NOMO-1 treated with dmso at 0.1 percent for 144 hours (cell line): ENCODE data around the gene LHX1.
A peak's percentile ranks its signal among the peaks of the same experiment; 100 is the strongest.

Experiments used
- DNase-seq: peaks from one replicate; lab custom pipeline; 2025; ENCODE audit not compliant: unreplicated experiment; lab: John Stamatoyannopoulos, UW

LHX1 gene

GRCh38 chr17:36937001-36937958, at the start of gene LHX1:
Gene LHX1 (plus strand): TSS chr17:36937475. CDS start chr17:36938198, 723 bp downstream.
- peak; percentile 12 for DNase-seq

GRCh38 chr17:36888236-36888951, 48.9 kb upstream of the LHX1 start:
- no peak for DNase-seq

GRCh38 chr17:36889770-36890349, 47.4 kb upstream of the LHX1 start:
- no peak for DNase-seq

DNA sequence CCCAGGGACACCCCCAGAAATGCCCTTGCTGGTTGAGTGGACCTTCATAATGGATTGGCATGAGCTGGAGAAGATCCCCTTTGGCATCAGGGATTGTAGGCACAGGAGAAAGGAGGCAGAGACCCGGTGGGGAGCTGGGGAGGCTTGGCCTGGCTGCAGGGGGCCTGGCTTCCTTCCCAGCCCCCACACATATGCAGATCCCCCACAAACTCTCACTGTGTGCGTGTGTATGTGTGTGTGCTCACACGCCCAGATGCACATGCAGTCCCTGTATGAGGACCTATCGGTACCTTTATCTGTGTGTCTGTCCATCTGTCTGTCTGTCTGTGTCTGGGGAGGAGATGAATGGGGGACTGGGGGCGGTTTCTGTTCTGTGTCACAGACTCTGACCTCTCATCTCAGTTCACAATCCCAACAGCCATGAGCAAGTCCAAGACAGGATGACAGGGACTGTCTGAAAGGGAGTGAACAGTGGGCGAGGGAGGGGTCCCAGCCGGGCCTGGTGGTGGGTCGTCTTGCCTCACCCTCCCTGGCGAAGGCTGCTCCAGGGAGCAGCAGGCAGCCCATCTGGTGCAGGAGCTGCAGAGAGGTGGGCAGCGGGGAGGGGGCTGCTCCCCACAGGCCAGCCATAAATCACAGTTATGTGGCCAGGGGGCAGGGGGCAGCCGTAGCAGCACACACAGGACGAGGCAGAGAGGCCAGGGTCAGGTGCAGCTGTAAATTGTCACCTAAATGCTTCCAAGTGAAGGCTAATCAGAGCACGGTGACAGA, 46.7 kb upstream of the LHX1 start:
- no peak for DNase-seq

GRCh38 chr17:36892112-36892838, 45.0 kb upstream of the LHX1 start:
- no peak for DNase-seq

DNA sequence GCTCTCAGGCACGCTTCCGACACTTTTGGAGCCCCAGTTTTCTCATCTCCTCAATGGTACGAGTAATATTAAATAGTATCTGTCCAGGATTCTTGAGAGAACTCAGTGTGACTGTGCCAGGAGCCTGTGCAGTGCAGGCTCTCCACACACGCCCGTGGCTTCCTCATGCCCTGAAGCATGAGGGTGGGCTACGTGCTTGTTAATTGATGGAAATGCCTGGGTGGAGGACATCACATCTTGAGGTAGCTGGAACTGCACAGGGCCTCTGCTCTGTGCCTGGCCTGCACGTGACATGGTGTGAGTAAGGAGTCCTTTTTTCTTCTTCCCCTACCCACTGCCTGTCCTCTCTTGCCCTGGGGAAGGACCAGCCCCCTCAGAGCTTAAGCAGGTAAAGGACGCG, 43.1 kb upstream of the LHX1 start:
- no peak for DNase-seq

DNA sequence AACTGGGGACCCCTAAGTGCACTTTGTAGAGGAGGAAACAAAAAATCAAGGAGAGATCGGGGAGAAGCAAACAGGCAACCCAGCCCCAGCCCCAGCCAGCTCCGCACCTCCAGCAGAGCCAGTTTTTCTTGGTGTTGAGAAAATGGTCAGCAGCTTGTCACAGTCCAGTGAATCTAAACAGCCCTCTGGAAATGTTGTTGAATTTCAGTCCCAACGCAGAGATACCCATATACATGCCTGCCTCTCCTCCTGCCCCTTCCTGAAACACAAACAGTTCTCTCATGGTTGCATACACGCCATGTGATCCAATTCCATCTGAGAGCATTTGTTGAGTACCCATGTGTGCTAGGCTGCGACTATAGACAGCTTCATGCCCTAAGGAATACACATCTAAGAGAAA, 42.4 kb upstream of the LHX1 start:
- DNase-seq: no peak

GRCh38 chr17:36899250-36900159, 37.8 kb upstream of the LHX1 start:
- DNase-seq: no peak

DNA sequence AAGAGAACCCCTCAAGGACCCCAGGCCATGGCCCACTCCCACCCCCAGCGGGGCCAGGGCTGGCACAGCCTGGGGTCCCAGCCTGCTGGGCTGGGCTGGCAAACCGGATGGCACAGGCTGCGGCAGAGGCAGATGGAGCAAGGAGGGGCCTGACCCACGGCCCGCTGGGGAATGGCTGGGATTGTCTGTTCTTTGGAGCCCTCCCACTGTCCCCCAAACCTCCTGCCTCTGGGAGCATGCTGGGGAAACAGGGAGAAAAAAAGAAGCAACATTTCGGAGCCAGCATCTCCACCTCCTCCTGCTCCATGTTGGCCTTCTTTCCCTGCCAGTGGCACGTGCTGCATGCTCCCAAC, 37.1 kb upstream of the LHX1 start:
- DNase-seq: no peak

DNA sequence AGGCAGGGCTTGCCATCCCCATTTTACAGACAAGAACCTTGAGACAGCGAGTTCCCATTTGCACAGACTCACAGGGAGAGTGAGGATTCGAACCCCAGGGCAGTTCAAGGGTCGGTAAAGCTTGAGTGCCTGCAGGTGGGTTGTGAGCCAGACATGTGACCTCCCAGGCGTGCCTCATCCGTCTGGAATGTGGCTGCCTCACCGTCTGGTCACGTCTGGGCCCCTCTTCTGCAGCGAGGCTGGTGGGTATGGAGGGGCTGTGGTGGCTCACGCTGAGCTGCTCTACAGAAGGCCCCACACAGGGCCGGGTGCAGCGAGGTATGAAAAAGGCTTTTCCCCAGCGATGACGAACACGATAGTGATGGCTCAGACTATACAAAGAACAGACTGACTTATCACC, 35.8 kb upstream of the LHX1 start:
- no peak for DNase-seq

DNA sequence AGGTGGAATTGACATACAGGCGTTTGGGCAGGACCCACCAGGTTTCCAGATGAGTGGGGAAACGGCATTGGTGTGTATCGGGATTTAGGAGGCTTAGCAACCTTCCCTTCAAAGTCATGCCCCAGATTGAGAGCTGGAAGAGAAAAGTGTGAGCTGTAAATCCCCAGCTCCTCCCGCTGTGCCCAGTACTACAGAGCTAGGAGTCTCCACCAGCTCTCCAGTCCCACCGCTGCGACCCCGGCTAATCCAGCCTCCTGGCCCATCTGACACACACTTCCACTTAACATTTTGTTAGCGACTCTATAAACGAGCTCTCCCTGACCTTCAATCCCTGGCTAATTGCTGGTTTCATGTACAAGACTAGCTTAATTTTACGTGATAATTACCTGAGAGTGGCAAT, 29.9 kb upstream of the LHX1 start:
- no peak for DNase-seq

DNA sequence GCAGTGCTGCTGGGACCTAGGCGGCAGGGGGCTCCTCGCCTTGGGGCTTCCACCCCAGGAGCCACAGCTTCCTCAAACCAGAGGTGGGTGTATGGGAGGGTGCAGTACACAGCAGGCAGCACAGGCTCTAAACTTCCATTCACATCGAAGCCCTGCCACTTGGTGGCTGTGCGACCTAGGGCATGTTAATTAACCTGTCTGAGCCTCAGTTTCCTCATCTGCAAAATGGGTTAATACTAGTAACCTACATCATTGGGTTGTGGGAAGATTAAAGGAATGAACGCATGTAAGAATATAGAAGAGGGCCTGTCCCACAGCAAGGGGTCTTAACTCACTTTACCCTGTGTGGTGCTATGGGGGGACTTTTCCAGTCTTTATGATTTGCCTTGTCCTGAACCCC, 26.8 kb upstream of the LHX1 start:
- DNase-seq: no peak

GRCh38 chr17:36911001-36911400, 26.3 kb upstream of the LHX1 start:
- no peak for DNase-seq

- no peak for DNase-seq
Observed at GRCh38 chr17:36913132-36913531, 24.1 kb upstream of the LHX1 start.

DNA sequence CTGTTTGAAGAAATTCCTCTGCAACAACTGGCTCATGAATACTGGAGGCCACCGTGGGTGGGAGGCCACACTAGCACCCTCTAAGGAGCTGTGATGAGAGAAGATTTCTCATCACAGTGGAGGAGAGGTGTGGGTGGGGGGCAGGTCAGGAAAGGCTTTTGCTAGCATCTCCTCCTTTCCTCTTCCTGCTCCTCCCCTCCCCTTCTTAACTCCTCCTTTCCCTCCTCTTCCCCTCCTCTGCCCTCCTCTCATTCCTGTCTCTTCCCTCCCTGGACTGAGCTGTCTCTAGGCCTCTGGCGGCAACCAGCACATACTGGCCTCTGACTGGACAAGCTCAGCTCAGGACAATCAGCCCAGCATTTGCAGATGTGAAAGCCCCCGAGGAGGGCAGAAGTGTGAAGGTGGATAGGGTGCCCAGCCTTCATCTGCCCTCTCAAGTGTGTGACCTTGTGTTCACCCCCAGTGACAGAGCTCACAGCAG, 19.0 kb upstream of the LHX1 start:
- no peak for DNase-seq

GRCh38 chr17:36919407-36919968, 17.8 kb upstream of the LHX1 start:
- no peak for DNase-seq

DNA sequence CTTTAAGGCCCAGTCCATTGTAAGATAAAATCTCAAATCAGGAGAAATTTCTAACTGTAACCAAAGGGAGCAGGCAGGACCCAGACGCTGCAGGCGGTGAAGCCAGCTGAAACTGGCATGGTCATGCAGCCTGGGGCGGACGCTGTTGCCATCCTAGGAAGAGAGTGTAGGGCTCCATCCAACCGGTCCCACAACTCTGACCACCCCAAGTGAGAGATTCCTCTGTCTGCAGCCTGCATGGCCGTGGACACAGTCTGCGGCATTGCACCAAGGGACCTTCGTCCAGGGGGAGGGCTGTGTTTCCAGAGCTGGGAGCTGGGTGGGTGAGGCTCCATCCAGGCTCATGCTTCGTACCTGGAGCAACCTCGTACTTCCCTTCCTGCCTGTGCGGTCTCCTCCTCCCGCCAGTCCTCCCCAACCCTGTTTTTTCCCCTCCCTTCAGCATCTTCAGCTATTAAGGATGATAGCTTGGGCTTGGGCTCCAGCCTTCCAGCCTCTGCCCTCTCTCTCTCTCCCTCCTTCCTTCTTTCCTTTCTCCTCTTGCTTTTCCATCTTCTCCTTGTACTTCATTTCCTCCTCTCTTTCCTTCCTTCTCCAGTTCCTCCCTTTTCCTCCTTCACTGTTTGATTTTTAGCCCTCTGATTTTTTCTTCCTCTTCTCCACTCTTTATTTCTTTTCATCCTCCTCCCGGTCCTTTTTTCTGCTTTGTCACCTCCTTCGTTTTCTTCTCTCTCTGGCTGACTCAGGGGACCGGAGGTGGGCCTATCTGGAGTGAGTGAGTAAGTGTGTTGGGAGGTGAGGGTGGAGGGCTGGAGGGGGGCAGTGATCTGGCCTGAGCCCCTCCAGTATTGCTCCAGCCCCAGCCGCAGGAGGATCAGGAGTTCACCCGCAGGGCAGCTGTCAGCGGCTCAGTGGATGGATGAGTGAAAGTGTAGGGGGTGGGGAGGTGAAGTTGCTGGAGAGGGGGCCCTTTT, 17.0 kb upstream of the LHX1 start:
- no peak for DNase-seq
